Neuron (in vitro differentiated cells): Measurements from ENCODE around the gene TSHZ3.

Source experiments
- H2AFZ ChIP-seq: one replicate; pipeline ENCODE4 v1.6.1; 2013; ENCODE audit warnings: low read depth, mild to moderate bottlenecking, inconsistent platforms, low read length, moderate library complexity
- H3K27me3 ChIP-seq: one replicate; pipeline ENCODE4 v1.6.1; 2013; ENCODE audit warnings: low read length; ENCODE audit not compliant: insufficient read depth
- H3K36me3 ChIP-seq: one replicate; pipeline ENCODE4 v1.6.1; 2013; ENCODE audit warnings: low read length; ENCODE audit not compliant: insufficient read depth
- H3K4me1 ChIP-seq: one replicate; pipeline ENCODE4 v1.6.1; 2013; ENCODE audit warnings: low read length; ENCODE audit not compliant: insufficient read depth
- H3K4me3 ChIP-seq: 2 replicates; pipeline ENCODE4 v1.5.1; 2013; ENCODE audit warnings: mild to moderate bottlenecking, low read length, moderate library complexity
- H3K9me3 ChIP-seq: one replicate; pipeline ENCODE4 v1.6.1; 2013; ENCODE audit warnings: low read length

TSHZ3 gene

DNA sequence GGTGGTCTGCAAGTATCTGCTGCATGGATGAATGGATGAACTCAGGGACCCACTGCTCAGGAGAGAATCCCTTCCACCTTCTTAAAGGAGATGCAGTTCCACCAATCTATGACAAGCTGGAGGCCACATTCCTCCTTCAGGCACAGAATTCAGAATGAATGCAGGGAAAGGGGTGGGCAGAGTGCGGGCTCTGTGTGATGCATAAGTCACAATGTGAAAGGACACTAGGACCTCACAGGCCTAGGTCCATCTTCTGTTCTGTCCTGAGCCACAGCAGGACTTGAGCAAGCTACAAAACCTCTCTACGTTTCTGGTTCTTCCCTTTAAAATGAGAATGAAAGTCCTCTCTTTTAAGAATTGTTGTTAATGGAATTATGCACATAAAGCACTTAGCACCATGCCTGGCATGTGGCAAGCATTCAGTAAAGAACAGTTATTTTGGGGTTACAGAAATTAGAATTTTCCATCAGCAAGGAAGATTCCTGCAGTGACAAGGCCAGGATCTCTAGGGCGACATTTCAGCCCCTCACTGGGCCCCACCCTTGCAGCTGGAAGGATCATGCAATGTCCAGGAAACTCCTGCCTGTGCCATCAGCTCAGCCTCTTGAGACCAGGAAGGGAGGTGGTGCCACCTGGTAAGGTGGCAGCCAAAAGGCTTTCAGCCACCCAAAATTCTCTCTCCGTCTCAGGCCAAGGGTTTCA lies 38.7 kb downstream of the TSHZ3 start:
- Histone ChIP-seq H3K4me3 (no peak overlapping the region), H2AFZ (no peak overlapping the region), H3K4me1 (no peaks in the 10 kb centered on the region), H3K9me3 (no peaks in the 10 kb centered on the region), H3K27me3 (no peaks in the 10 kb centered on the region), H3K36me3 (no peaks in the 10 kb centered on the region)

GRCh38 chr19:31308781-31309180 lies 40.5 kb downstream of the TSHZ3 start:
- no peak overlapping the region for H3K4me3 ChIP-seq
- no peaks in the 10 kb centered on the region for H3K9me3 ChIP-seq
- no peaks in the 10 kb centered on the region for H3K4me1 ChIP-seq
- no peak overlapping the region for H2AFZ ChIP-seq
- no peaks in the 10 kb centered on the region for H3K36me3 ChIP-seq
- no peaks in the 10 kb centered on the region for H3K27me3 ChIP-seq

GRCh38 chr19:31307071-31307669 lies 42.1 kb downstream of the TSHZ3 start:
- Histone ChIP-seq H3K4me1 (no peaks in the 10 kb centered on the region), H3K4me3 (no peak overlapping the region), H2AFZ (no peak overlapping the region), H3K27me3 (no peaks in the 10 kb centered on the region), H3K9me3 (no peaks in the 10 kb centered on the region), H3K36me3 (no peaks in the 10 kb centered on the region)

DNA sequence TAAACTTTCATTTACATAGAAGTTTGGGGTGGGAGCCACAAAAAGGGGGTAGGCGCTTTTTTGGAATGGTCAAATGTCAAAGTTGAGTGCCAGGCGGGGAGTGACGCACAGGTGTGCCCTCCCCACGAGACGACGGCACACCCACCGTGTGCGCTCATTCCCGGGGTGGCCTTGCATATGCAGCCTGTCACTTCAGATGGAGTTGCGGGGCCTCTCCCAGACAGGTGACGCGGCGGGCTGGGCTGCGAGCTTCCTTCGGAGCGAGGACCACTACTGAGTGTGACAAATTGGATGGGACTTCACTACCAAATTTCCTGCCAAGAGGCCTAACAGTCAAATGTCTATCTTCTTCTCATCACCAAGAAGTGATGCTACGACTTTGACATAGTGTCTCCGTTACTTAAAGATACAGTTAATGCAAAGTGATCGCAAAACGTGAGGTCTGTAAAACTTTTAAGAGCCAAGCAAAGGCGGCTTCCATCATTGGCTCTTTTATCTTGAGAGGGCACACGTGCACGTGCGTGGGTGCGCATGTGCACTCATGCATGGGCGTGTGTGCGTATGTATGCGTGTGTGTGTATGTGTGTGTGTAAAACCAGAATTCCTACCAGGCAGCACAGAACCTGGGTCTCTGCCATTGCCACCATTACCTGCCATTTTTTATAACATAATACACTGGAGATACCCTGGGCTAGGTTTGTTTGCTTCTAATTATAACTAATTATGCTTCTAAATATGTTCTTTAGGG lies 43.1 kb downstream of the TSHZ3 start:
- Histone ChIP-seq H3K4me3 (no peak overlapping the region), H3K27me3 (no peaks in the 10 kb centered on the region), H3K9me3 (no peaks in the 10 kb centered on the region), H3K4me1 (no peaks in the 10 kb centered on the region), H2AFZ (no peak overlapping the region), H3K36me3 (no peaks in the 10 kb centered on the region)

- no peak overlapping the region for H2AFZ ChIP-seq
- no peak overlapping the region for H3K4me3 ChIP-seq
- peaks cover 2% of the 10 kb centered on the region for H3K27me3 ChIP-seq
- no peaks in the 10 kb centered on the region for H3K36me3 ChIP-seq
- no peaks in the 10 kb centered on the region for H3K4me1 ChIP-seq
- H3K9me3 ChIP-seq = no peaks in the 10 kb centered on the region
Observed at GRCh38 chr19:31304831-31305312, 44.4 kb downstream of the TSHZ3 start.

DNA sequence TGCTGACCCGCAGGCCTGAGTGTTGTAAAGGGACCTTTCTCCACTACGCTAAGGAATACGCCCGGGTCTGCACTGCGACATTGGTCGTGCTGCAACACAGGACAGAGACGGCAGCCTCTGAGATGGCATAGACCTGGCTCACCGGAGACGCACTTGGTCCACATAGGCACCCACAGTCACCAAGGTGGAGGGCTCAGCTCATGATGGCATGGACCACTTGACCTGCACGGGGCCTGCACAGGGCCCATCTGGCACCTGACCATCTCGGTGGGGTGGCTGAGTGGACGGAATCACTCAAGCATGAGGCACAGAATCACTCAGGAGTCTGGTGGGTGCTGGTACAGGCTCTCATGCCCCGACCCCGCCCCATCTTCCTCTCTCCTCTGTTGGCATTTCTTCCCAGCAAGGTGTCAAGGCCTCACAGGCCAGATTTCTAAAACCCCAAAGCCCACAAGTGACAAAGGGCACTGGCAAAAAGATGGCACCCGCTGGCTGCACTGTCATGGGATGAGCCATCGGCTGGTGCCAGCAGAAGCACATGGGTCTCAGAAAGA lies 45.9 kb downstream of the TSHZ3 start:
- Histone ChIP-seq H3K4me1 (no peaks in the 10 kb centered on the region), H3K36me3 (no peaks in the 10 kb centered on the region), H3K9me3 (no peaks in the 10 kb centered on the region), H3K27me3 (peaks cover 4% of the 10 kb centered on the region), H3K4me3 (no peak overlapping the region), H2AFZ (no peak overlapping the region)

- Histone ChIP-seq H2AFZ (no peak overlapping the region), H3K9me3 (no peaks in the 10 kb centered on the region), H3K4me3 (no peak overlapping the region), H3K27me3 (peaks cover 4% of the 10 kb centered on the region), H3K4me1 (no peaks in the 10 kb centered on the region), H3K36me3 (no peaks in the 10 kb centered on the region)
Observed at GRCh38 chr19:31301306-31301980, 47.8 kb downstream of the TSHZ3 start.

DNA sequence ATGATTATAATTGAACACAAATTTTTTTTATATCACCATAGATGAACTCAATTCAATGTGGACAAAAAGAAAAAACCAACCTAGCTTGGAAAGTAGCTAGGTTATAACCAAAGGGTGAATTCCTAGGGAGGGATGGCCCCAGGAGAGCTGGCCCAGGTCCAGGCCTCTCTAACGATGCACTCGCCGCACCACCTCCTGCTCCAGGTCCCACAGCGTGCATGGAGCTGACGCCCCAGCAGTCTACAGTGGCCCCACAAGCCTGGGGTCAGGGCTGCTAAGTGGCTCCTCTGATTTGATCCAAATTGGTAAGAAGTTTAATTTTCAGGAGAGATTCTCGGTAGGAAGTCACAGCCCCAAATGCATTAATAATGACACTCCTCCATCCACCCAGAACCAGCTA lies 48.8 kb downstream of the TSHZ3 start:
- H2AFZ ChIP-seq = no peak overlapping the region
- no peaks in the 10 kb centered on the region for H3K4me1 ChIP-seq
- no peak overlapping the region for H3K4me3 ChIP-seq
- no peaks in the 10 kb centered on the region for H3K36me3 ChIP-seq
- peaks cover 4% of the 10 kb centered on the region for H3K27me3 ChIP-seq
- no peaks in the 10 kb centered on the region for H3K9me3 ChIP-seq

DNA sequence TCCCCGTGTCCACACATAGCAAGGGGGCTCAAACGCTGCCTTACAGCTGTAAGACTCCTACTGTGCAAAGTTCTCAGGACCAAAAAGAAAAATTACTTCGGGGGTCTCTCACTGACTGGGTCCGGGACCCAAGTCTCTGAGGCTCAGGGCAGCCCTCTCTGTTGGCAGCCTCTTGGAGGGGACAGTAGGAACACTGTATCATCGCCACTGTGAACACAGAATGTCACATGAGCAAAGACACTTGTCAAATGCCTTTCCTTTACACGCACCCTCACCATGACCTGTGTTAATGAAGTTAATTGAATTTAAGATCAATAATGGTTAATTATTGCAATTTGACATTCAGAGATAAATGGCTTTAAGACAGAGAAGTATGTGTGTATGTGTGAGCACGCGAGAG lies 49.6 kb downstream of the TSHZ3 start:
- H3K27me3 ChIP-seq = peaks cover 4% of the 10 kb centered on the region
- H3K4me3 ChIP-seq = no peak overlapping the region
- H2AFZ ChIP-seq = no peak overlapping the region
- H3K36me3 ChIP-seq = no peaks in the 10 kb centered on the region
- H3K9me3 ChIP-seq = no peaks in the 10 kb centered on the region
- no peaks in the 10 kb centered on the region for H3K4me1 ChIP-seq

DNA sequence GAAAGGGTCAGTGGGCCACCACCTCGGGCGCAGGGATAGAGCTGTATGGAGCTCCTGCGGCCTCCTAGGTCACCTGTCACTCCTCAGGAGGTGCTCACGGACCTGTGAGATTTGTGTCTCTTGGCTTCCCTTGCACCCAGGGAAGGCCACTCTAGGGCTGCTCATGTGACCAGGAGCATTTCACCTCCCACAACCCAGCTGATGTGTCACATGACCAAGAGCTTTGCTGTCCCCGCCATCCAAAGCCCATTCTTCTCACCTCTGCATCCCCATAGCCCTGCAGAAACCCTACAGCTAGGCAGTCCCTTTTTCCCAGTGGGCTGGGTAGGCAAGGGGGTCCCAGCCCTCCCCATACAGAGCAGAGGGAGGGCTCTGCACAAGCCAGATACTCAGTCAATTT lies 51.2 kb downstream of the TSHZ3 start:
- Histone ChIP-seq H3K4me1 (no peaks in the 10 kb centered on the region), H3K27me3 (peaks cover 4% of the 10 kb centered on the region), H2AFZ (no peak overlapping the region), H3K4me3 (no peak overlapping the region), H3K36me3 (no peaks in the 10 kb centered on the region), H3K9me3 (no peaks in the 10 kb centered on the region)

GRCh38 chr19:31296741-31297390 lies 52.4 kb downstream of the TSHZ3 start:
- no peaks in the 10 kb centered on the region for H3K9me3 ChIP-seq
- H3K36me3 ChIP-seq = no peaks in the 10 kb centered on the region
- H3K4me3 ChIP-seq = no peak overlapping the region
- no peaks in the 10 kb centered on the region for H3K4me1 ChIP-seq
- H2AFZ ChIP-seq = no peak overlapping the region
- H3K27me3 ChIP-seq = peaks cover 4% of the 10 kb centered on the region

DNA sequence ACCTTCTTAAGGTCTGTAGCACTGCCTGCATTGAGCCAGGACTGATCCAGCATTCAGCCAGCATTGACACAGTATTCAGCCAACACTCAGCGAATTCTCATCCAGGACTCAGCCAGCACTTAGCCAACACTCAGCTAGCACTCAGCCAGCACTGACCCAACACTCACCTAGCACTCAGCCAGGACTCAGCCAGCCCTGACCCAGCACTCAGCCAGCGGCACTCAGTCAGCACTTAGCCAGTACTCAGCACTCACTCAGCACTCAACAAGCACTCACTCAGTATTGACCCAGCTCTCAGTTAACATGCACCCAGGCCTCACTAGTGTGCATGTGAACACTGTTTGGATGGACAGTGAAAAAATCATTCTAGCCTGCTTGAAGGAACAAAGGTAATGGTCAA lies 55.0 kb downstream of the TSHZ3 start:
- no peak overlapping the region for H3K4me3 ChIP-seq
- H2AFZ ChIP-seq = no peak overlapping the region
- H3K9me3 ChIP-seq = no peaks in the 10 kb centered on the region
- no peaks in the 10 kb centered on the region for H3K27me3 ChIP-seq
- H3K36me3 ChIP-seq = no peaks in the 10 kb centered on the region
- no peaks in the 10 kb centered on the region for H3K4me1 ChIP-seq
